ENCODE data around the gene EPB42. TPM values are rescaled to one million over a fixed set of nuclear protein-coding genes. Genes with fewer than 3 reads are reported as not detected.

The EPB42 gene
- polyA plus RNA-seq, 1 donor (not counting 4 experiments of a cell fraction or from before 2014, with no cell fraction given), result not detected

DNA sequence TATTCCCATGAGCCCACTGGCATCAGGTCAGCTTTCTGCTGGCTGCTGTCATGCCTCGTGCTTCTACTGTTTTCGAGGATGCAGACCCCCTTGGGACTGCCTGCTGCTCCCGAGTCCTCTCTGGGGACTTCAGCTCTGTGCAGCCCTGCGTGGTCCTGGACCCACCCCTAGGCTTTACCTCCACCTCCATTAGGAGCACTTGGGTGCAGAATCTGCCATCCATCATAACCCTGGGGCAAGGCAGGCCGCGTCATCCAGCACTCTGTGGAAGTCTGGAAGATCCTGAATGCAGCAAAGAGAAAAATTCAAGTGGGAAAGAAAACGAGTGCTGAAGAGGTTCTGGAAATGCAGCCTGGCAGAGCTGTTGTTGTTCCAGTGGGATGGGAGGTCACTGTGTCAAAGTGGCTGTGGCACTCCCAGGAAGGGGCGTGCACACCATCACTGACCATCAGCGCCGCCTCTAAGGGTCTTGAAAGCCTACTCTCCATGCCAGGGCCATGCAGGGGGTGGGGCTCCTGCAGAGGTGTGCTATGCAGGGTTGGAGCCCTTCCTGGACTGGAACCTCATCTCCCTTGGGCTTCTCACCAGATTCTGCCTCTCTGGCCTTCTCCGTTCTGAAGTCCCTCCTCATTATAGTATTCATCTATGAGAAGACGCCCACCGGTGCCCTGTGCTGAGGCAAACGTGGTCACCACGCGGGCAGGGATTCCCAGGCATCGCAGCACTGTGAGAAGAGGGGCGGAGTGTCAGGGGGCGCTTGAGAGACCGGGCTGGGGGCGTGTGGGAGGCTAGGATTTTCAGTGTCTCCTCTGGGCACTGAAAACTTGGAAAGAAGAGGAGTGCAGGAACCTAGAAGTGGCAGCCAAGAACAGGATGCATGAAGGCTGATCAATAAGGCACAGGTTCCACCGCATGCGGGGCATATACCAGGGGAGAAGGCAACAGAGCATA is 12.5 kb downstream of the EPB42 start:
- Histone ChIP-seq H3K36me3 (ENCODE audit: control insufficient read depth in 2 of 2, extremely low read depth in 1 of 2, insufficient read depth in 2 of 2, low read length in 2 of 2) (no peaks in the 10 kb centered on the region), H3K9me3 (ENCODE audit: control insufficient read depth, low read depth, low read length) (no peaks in the 10 kb centered on the region), H2AFZ (ENCODE audit: control insufficient read depth, low read length) (no peak overlapping the region), H3K9me1 (ENCODE audit: control insufficient read depth, extremely low read depth, insufficient read depth, low read length) (no peaks in the 10 kb centered on the region), H3K27ac (ENCODE audit: control insufficient read depth, insufficient read depth, low read length) (no peak overlapping the region), H3K4me1 (ENCODE audit: control insufficient read depth, extremely low read depth, insufficient read depth, low read length) (no peaks in the 10 kb centered on the region), H3K79me2 (ENCODE audit: control insufficient read depth, insufficient read depth, low read length) (no peaks in the 10 kb centered on the region), H3K9ac (ENCODE audit: control insufficient read depth, extremely low read depth, insufficient read depth, low read length) (no peak overlapping the region), H4K20me1 (ENCODE audit: control insufficient read depth, extremely low read depth, insufficient read depth, low read length) (no peaks in the 10 kb centered on the region), H3K4me2 (ENCODE audit: control insufficient read depth, extremely low read depth, insufficient read depth, low read depth, low read length) (no peak overlapping the region), H3K4me3 (ENCODE audit: control insufficient read depth in 2 of 3, extremely low read depth in 1 of 3, insufficient read depth in 2 of 3, low read depth in 1 of 3, low read length in 3 of 3) (no peak overlapping the region), H3K27me3 (ENCODE audit: control insufficient read depth, extremely low read depth, insufficient read depth, low read length) (peaks cover 23% of the 10 kb centered on the region)
- dilution Hi-C loops (cut with MboI; ENCODE audit: extremely low pct_ligation_motif_present, low sequenced_read_pairs), result no loop called here
- FAIRE-seq (no peak), DNase-seq (ENCODE audit: low read depth, low spot score) (no peak)
- TF ChIP-seq EZH2 (IDR thresholded peaks at IDR 0.05; ENCODE audit: low read length), result no peak
- TF ChIP-seq, protein P1, sequence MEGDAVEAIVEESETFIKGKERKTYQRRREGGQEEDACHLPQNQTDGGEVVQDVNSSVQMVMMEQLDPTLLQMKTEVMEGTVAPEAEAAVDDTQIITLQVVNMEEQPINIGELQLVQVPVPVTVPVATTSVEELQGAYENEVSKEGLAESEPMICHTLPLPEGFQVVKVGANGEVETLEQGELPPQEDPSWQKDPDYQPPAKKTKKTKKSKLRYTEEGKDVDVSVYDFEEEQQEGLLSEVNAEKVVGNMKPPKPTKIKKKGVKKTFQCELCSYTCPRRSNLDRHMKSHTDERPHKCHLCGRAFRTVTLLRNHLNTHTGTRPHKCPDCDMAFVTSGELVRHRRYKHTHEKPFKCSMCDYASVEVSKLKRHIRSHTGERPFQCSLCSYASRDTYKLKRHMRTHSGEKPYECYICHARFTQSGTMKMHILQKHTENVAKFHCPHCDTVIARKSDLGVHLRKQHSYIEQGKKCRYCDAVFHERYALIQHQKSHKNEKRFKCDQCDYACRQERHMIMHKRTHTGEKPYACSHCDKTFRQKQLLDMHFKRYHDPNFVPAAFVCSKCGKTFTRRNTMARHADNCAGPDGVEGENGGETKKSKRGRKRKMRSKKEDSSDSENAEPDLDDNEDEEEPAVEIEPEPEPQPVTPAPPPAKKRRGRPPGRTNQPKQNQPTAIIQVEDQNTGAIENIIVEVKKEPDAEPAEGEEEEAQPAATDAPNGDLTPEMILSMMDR (optimal IDR thresholded peaks at IDR 0.05 in 1 of 3, IDR thresholded peaks at IDR 0.05 in 1 of 3, conservative IDR thresholded peaks at IDR 0.05 in 1 of 3; ENCODE audit: extremely low read depth in 1 of 3, insufficient read depth in 2 of 3, low read length in 3 of 3), result no peak

DNA sequence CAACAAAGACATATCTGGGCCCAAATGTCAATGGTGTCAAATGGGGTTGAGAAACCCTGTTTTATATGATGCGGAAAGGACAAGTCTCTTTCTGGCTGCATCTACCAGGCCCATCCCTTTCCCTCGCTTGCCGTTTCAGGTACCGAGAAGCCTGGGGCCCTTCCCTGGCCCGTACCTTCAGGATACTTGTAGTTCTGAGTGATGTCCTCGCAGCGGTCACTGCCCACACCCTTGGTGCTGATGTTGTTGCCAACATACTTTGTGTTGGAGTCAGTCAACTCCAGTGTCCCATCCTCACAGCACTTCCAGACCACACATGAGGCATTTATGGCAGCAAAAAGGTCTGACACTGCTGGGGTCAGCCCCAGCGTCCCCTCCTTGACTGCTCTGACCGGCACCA is 13.8 kb downstream of the EPB42 start:
- Histone ChIP-seq H3K4me1 (ENCODE audit: control insufficient read depth, extremely low read depth, insufficient read depth, low read length) (no peaks in the 10 kb centered on the region), H3K9ac (ENCODE audit: control insufficient read depth, extremely low read depth, insufficient read depth, low read length) (no peak overlapping the region), H2AFZ (ENCODE audit: control insufficient read depth, low read length) (no peak overlapping the region), H4K20me1 (ENCODE audit: control insufficient read depth, extremely low read depth, insufficient read depth, low read length) (no peaks in the 10 kb centered on the region), H3K79me2 (ENCODE audit: control insufficient read depth, insufficient read depth, low read length) (no peaks in the 10 kb centered on the region), H3K36me3 (ENCODE audit: control insufficient read depth in 2 of 2, extremely low read depth in 1 of 2, insufficient read depth in 2 of 2, low read length in 2 of 2) (no peaks in the 10 kb centered on the region), H3K9me1 (ENCODE audit: control insufficient read depth, extremely low read depth, insufficient read depth, low read length) (no peaks in the 10 kb centered on the region), H3K9me3 (ENCODE audit: control insufficient read depth, low read depth, low read length) (no peaks in the 10 kb centered on the region), H3K27me3 (ENCODE audit: control insufficient read depth, extremely low read depth, insufficient read depth, low read length) (peaks cover 23% of the 10 kb centered on the region), H3K27ac (ENCODE audit: control insufficient read depth, insufficient read depth, low read length) (no peak overlapping the region), H3K4me2 (ENCODE audit: control insufficient read depth, extremely low read depth, insufficient read depth, low read depth, low read length) (no peak overlapping the region), H3K4me3 (ENCODE audit: control insufficient read depth in 2 of 3, extremely low read depth in 1 of 3, insufficient read depth in 2 of 3, low read depth in 1 of 3, low read length in 3 of 3) (no peak overlapping the region)
- dilution Hi-C loops (cut with MboI; ENCODE audit: extremely low pct_ligation_motif_present, low sequenced_read_pairs), result no loop called here
- TF ChIP-seq, protein P1 (optimal IDR thresholded peaks at IDR 0.05 in 1 of 3, IDR thresholded peaks at IDR 0.05 in 1 of 3, conservative IDR thresholded peaks at IDR 0.05 in 1 of 3; ENCODE audit: extremely low read depth in 1 of 3, insufficient read depth in 2 of 3, low read length in 3 of 3), result no peak
- TF ChIP-seq EZH2 (IDR thresholded peaks at IDR 0.05; ENCODE audit: low read length), result no peak
- FAIRE-seq (no peak), DNase-seq (ENCODE audit: low read depth, low spot score) (no peak)
